Stimulated activated CD8-positive, alpha-beta memory T cell treated with anti-CD3 and anti-CD28 coated beads, Interleukin-15, amount 100 ng/mL, for 4 hours (primary cell): ENCODE measurements around the gene ZNF579.

ENCODE experiments used
- DNase-seq, 2 donors: peaks; one replicate each; pipeline ENCODE4 v3.0.0-alpha.2; 2020; ENCODE audit warnings: low read depth in 2 of 2

ZNF579 gene, protein sequence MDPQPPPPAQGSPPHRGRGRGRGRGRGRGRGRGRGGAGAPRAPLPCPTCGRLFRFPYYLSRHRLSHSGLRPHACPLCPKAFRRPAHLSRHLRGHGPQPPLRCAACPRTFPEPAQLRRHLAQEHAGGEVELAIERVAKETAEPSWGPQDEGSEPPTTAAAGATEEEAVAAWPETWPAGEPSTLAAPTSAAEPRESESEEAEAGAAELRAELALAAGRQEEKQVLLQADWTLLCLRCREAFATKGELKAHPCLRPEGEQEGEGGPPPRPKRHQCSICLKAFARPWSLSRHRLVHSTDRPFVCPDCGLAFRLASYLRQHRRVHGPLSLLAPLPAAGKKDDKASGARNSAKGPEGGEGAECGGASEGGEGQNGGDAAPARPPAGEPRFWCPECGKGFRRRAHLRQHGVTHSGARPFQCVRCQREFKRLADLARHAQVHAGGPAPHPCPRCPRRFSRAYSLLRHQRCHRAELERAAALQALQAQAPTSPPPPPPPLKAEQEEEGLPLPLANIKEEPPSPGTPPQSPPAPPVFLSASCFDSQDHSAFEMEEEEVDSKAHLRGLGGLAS

DNA sequence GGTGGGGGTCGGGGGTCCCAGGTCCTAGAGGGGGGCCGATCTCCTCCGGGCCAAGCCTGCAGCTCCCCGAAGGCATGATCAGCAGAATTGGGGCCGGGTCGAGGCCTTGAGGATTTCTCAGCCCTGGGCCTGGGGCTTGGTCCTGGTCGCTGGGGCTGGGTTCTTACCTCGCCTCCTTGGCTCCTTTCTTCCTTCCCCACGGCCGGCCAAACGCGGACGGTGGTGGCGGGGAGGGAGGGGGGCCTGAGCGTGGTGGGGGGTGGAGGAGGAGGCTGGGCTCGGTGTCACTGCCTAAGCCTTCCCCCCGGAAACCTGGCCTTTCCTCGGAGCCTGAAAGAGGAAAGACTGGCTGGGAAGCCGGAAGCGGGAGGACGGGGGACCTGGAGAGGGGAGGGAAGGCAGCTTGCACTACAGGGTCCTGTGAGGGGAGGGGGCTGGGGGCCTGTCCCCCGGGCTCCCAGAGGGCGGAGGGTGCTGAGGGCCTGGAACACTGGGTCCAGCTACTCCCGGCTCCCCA, at the start of gene ZNF579:
ZNF579 (minus strand) TSS at position 221 of the 517 bp plus-strand sequence. CDS start 1,209 bp downstream, outside the sequence.
- DNase-seq = peak; percentile 48 to 53

DNA sequence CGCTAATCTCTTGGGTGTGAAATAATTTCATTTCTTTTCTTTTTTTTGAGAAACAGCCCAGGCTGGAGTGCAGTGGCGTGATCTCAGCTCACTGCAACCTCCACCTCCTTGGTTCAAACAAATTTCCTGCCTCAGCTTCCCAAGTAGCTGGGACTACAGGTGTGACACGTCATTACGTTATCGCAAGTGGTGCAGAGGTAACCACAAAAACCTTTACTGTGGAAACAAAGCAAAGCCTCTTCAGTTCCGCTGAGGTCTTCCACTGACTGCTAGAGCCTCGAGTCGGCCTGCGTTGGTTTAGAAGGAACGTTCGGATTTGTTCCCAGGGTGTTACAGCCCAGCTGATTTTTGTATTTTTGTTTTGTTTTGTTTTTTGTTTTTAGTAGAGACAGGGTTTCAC, 45.7 kb upstream of the ZNF579 start:
- DNase-seq = peak in 1 of 2 donors; percentile 37

DNA sequence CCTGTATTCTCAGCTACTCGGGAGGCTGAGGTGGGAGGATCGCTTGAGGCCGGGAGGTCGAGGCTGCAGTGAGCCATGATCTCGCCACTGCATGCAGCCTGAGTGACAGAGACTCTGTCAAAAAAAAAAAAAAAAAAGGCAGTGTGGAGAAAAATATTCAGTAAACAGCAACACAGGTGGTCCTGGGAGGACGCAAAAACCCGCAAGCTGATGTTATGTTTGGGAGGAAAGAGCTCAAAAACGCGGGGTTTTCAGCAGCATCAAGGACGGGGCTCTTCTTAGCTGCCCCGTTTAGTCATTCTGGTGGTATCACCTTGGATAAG, 44.3 kb upstream of the ZNF579 start:
- no peak for DNase-seq

DNA sequence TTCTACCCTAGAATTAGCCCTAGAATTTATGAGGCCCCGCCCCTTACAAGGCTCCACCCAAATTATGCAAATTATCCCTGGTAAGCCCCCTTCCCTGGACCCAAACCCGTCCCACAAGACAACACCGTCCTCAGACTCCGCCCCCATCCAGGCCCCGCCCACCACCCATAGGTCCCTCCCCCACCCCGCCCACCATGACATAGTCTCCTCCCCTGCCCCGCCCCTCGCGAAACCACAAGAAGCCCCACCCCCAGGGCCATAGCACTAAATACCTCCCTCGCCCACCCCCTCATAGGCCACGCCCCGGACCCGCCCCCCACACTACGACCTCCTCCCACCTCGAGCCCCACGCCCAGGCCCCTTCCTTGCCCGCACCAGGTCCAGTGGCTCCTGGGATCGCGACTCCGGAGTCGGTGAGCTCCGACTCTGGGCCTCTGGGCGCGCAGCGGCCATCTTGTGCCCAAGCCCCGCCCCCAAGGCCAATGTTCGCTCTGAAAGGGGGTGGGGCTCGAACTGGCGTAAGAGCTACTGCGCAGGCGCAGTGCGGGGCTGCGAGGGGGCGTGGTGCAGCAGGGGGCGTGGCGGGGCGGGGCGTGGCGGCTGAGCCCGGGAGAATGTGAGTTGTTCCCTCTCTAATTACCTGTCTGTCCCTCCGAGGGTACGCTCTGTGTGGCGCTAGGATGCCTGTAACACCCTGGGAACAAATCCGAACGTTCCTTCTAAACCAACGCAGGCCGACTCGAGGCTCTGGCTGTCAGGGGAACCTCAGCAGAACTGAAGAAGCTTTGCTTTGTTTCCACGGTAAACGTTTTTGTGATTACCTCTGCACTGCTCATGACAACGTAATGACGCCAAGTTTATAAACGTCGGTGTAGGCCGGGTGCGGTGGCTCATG, 43.7 kb upstream of the ZNF579 start, which contains the start of gene ZNF784:
ZNF784 (minus strand) TSS at position 458 of the 895 bp plus-strand sequence; CDS start at position 453, 5 bp downstream.
- peak; percentile 80 to 86 for DNase-seq

DNA sequence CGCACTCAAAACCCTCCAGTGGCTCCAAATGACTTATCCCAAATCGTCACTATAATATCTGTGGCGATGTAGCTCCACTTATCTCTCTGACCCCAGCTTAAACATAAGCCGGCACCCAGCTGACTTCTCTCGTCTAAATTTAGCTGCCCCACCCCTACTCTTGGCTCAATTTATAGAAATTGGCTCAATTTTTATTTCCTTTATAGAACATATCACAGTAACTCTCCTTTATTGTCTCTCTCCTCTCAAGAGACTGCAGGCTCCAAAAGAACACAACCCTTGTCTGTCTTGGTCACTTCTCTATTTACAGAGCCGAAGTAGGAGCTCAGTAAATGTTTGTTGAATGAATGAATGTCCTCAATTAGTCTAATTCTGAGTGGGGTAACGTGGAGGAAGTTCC, 42.9 kb upstream of the ZNF579 start:
- DNase-seq = no peak

DNA sequence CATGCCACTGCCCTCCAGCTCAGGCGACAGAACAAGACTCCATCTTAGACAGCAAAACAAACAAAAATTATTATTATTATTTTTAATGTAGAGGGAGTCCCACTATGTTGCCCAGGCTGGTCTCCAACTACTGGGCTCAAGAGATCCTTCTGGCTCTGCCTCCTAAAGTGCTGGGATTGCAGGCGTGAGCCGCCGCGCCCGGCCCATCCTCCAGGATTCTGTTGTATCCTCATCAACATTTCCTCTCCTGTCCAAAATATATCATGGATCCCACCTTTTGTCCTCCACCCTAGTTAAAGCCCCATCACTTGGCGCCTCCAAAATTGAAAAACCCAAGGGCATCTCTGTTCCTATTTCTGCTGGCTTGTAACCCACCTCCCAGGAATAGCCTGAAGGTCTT, 42.5 kb upstream of the ZNF579 start:
- no peak for DNase-seq

DNA sequence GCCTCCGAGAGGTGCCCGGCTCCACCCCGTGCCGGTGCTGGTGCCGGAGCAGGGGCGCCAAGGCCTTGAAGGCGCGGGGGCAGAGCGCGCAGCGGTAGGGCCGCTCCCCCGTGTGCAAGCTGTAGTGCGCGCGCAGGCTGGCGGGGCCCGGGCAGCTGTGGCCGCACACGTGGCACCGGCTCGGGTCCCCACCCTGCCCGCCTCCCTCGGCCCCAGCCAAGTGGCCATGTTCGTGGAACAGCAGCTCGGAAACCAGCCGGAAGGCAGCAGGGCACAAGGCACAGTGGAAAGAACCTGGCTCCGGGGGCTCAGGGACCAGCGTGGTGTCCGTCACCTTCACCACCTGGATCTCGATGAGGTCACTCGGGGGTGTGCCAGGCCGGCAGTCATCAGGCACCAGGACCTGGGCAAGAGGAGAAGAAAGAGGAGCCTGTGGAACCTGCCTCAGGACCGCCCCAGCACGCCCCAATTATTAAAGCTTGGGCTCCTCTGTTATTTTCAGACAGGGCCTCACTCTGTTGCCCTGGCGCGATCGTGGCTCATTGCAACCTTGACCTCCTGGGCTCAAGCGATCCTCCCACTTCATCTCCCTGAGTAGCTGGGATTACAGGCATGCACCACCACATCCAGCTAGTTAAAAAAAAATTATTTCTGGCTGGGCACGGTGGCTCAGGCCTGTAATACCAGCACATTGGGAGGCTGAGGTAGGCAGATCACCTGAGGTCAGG, 41.8 kb upstream of the ZNF579 start:
- DNase-seq = no peak

DNA sequence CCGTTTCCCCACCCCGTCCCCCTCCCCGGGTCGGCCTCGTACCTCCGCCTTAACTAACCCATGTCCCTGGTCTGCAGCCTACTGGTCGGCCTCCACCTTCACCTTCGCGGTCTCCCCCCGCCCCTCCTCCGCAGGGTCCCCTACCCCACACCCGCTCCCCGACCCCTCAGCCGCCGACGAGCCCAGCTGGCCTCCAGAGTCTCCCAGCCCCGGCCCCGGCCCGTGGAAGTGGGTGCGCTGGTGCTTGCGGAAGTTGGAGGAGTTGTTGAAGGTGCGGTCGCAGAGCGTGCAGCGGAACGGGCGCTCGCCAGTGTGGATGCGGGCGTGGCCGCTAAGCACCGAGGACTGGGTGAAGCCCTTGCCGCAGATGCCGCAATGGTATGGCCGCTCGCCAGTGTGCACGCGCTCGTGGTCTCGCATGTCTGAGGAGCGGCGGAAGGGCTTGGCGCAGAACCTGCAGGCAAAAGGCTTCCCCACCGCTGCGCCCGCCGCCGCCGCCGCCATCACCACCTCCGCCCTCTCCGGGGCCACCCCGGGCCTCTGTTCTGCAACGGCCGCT, 41.1 kb upstream of the ZNF579 start:
- no peak for DNase-seq

DNA sequence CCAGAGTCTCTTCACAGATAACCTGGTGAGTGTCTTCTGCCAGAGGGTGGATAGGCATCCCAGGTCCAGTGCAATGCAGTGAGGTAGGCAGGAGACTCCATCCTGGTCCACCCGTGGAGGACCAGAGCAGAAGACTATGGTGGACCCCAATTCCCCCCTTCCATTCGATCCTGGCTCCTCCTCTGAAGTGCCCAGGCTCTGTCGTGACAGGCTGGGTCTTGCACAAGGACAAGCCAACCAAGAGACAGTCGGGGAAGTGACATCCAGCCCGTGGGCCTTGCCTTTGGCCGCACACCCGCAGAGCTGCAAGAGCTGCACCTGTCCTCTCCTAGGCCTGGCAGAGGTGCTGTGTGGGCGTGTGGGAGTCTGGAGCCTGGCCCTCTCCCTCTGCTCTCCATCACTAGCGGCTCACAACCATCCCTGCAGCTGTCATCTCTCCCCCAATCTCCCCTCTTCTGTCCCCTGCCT, 40.6 kb upstream of the ZNF579 start:
- DNase-seq = no peak

DNA sequence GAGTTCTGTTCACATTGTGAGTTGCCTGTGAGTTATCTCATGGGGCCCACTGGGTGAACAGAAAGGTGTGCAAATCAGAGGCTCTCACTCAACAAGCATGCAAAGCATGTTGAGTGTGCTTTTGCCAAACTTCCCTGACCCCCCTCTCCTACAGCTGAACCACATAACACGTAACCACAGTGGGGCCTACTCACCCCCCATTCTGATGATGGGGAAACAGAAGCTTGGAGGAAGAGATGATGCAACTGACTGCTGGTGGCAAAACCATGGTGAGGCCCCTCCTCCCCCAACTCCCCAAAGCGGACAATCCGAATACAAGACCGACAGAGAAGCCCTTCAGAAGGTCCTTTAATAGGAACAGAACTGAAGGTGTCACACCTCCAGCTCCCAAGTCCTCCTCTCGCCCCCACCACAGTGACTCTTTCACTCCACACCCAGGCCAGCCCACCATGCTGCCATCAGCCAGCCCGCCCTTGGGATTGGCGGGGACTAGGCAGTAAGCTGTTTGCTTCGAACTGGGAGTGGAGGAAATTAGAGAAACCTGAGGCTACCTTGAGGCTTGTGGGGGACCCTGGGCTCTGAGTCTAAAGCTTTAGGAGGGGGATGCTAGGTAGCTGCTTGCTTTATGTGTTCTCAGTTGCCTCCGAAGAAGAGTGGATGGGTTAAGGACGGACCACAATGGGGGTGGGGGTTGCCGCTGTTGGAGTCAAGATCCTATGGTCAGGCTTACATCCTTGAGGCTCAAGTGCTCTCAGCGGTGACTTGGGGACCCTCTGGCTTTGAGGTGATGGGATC, 40.0 kb upstream of the ZNF579 start:
- no peak for DNase-seq

DNA sequence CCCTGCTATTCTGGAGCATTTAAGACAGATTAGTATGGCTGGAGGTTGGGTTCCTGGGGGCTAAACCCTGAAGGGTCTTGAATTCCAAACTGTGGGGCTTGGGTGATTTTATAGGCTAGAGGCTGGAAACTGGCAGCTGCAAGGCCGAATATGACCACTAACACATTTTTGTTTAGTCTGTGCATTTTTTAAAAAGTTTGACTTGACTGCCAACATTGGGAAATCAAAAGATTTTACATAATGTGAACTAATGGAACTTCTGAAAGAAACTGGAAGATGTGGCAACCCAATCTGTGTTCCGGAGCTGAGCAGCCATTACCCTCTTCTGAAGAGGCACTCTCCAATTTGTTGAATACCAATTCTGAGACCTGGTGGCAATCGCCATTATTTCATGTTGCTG, 38.6 kb upstream of the ZNF579 start:
- no peak for DNase-seq

DNA sequence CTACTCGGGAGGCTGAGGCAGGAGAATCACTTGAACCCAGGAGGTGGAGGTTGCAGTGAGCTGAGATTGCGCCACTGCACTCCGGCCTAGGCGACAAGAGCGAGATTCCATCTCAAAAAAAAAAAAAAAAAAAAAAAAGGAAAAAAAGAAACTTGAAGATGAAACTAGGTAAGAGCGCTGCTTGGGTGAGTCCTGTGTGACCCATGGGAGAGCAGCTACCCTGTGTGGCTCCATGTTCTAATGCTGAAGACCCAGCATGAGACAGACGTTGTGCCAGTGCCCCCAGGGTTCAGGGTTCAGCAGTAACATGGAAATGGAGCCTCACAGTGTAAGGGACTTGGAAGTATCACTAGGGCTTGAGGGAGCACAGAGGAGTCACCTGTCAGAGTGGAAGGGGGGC, 37.8 kb upstream of the ZNF579 start:
- DNase-seq = no peak

DNA sequence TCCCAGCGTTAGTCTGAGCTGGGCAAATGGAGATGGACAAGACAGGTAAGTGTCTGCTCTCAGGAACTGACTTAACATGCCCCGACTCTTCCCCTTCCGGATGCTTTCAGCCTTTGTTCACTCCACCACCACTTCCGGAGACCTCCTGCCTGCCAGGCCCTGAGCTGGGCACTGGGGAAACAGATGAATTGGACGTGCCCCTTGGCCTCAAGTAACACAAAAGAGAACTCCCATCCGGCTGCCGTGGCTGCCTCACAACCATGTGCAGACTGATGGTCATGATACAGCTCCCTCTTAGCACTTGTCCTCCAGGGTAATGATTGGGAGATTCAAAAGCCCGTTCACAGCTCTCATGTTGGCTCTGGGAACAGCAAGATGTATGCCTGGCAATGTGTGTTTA, 36.8 kb upstream of the ZNF579 start:
- no peak for DNase-seq

DNA sequence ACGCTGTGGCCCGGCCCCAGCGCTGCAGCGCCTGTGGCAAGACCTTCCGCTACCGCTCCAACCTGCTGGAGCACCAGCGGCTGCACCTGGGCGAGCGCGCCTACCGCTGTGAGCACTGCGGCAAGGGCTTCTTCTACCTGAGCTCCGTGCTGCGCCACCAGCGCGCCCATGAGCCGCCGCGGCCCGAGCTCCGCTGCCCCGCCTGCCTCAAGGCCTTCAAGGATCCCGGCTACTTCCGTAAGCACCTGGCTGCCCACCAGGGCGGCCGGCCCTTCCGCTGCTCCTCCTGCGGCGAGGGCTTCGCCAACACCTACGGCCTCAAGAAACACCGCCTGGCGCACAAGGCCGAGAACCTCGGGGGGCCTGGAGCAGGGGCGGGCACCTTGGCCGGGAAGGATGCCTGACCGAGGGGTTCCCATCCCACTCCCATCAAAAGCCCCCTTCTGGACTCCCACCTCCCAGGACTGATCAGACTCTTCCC, 35.8 kb upstream of the ZNF579 start:
- DNase-seq = no peak

DNA sequence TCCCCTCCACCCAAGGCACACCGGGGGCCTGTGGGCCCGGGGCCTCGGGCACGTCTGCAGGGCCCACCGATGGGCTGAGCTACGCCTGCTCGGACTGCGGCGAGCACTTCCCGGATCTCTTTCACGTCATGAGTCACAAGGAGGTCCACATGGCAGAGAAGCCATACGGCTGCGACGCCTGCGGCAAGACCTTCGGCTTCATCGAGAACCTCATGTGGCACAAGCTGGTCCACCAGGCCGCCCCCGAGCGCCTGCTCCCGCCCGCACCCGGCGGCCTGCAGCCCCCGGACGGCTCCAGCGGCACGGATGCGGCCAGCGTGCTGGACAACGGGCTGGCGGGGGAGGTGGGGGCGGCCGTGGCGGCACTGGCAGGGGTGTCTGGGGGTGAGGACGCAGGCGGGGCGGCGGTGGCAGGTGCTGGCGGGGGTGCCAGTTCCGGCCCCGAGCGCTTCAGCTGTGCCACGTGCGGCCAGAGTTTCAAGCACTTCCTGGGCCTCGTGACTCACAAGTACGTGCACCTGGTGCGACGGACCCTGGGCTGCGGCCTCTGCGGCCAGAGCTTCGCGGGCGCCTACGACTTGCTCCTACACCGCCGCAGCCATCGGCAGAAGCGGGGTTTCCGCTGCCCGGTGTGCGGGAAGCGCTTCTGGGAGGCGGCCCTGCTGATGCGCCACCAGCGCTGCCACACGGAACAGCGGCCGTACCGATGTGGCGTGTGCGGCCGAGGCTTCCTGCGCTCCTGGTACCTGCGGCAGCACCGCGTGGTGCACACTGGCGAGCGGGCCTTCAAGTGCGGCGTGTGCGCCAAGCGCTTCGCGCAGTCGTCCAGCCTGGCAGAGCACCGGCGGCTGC, 35.1 kb upstream of the ZNF579 start:
- DNase-seq = no peak

DNA sequence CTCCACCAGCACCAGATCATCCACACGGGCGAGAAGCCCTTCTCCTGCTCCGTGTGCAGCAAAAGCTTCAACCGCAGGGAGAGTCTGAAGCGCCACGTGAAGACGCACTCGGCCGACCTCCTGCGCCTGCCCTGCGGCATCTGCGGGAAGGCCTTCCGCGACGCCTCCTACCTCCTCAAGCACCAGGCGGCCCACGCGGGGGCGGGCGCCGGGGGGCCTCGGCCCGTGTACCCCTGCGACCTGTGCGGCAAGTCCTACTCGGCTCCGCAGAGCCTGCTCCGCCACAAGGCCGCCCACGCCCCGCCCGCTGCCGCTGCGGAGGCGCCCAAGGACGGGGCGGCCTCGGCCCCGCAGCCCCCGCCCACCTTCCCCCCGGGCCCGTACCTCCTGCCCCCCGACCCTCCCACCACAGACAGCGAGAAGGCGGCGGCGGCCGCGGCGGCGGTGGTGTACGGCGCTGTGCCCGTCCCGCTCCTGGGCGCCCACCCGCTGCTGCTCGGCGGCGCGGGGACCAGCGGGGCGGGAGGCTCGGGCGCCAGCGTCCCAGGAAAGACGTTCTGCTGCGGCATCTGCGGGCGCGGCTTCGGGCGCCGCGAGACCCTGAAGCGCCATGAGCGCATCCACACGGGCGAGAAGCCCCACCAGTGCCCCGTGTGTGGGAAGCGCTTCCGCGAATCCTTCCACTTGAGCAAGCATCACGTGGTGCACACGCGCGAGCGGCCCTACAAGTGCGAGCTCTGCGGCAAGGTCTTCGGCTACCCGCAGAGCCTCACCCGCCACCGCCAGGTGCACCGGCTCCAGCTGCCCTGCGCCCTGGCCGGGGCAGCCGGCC, 34.3 kb upstream of the ZNF579 start:
- no peak for DNase-seq

DNA sequence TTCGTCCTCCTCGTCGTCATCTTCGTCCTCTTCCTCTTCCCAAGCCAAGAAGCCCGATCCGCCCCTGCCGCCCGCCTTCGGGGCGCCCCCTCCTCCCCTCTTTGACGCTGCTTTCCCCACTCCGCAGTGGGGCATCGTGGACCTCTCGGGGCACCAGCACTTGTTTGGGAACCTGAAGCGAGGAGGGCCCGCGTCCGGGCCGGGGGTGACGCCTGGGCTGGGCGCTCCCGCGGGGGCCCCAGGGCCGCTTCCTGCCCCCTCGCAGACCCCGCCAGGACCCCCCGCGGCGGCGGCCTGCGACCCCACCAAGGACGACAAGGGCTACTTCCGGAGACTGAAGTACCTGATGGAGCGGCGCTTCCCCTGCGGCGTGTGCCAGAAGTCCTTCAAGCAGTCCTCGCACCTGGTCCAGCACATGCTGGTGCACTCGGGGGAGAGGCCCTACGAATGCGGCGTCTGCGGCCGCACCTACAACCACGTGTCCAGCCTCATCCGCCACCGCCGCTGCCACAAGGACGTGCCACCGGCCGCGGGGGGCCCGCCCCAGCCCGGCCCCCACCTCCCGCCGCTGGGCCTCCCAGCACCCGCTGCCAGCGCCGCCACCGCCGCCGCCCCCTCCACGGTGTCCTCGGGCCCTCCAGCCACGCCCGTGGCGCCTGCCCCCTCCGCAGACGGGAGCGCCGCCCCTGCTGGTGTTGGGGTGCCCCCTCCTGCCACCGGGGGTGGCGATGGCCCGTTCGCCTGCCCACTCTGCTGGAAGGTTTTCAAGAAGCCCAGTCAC, 33.5 kb upstream of the ZNF579 start:
- no peak for DNase-seq

DNA sequence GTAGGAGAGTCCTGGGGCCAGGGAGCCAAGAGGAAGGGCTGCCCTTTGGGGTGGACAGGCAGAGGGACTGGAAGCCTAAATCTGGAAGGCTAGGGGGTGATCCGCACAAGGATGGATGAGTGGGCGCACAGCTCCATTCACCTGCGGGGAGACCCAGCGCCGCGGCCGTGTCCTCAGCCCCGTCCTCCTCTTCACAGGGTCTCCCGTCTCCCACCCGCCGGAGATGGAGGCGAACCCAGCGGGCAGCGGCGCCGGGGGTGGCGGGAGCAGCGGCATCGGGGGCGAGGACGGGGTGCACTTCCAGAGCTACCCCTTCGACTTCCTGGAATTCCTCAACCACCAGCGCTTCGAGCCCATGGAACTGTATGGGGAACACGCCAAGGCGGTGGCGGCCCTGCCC, 32.7 kb upstream of the ZNF579 start:
- DNase-seq = no peak
